K562 (cell line): ENCODE data around the gene FNBP1. TPM values are rescaled to one million over a fixed set of nuclear protein-coding genes. Genes with fewer than 3 reads are reported as not detected.

Experiments used
- CHD4 ChIP-seq: fragments of 200-600 bp; sonication (generic); IDR thresholded peaks from 3 replicates; pipeline ENCODE4 v1.6.1; 2012; ENCODE audit warnings: low read depth, mild to moderate bottlenecking, mixed read lengths, low read length, inconsistent platforms; ENCODE audit not compliant: insufficient read depth, insufficient replicate concordance, poor library complexity, severe bottlenecking
- GATAD2B ChIP-seq: fragments of 450-650 bp; IDR thresholded peaks from 2 replicates; pipeline ENCODE4 v1.6.1; 2017; ENCODE audit warnings: mild to moderate bottlenecking, borderline replicate concordance
- GTF2E2 ChIP-seq: fragments of 200-800 bp; sonication (Bioruptor generic); IDR thresholded peaks from 2 replicates; pipeline ENCODE4 v1.6.1; 2016; ENCODE audit warnings: missing genetic modification characterization, missing compliant biosample characterization
- HOMEZ ChIP-seq: fragments of 250-450 bp; sonication (Bioruptor Pico); IDR thresholded peaks from 2 replicates; pipeline ENCODE4 v1.4.0; 2020; ENCODE audit warnings: mild to moderate bottlenecking, moderate library complexity
- KHSRP ChIP-seq: fragments of 450-650 bp; IDR thresholded peaks from 2 replicates; pipeline ENCODE4 v1.6.1; 2017
- MED1 ChIP-seq: sonication (generic); formaldehyde crosslinking; IDR thresholded peaks from 2 replicates; pipeline ENCODE4 v1.8.1; 2023; ENCODE audit warnings: missing genetic modification reagents, borderline replicate concordance
- MEF2D ChIP-seq: conservative IDR thresholded peaks from 2 replicates; pipeline ENCODE4 v1.6.1; 2016; ENCODE audit warnings: low read depth, missing genetic modification characterization, missing compliant biosample characterization
- MNT ChIP-seq, 2 experiments: fragments of 450-650 bp; conservative IDR thresholded peaks; 2 replicates each; pipeline ENCODE4 v1.6.1; 2017; ENCODE audit warnings: mild to moderate bottlenecking in 2 of 2, moderate library complexity in 2 of 2
- SAFB ChIP-seq: fragments of 200-400 bp; formaldehyde crosslinking; IDR thresholded peaks from 2 replicates; pipeline ENCODE4 v1.6.1; 2017; ENCODE audit warnings: low read depth, low read length, borderline replicate concordance
- USF2 ChIP-seq: sonication (generic); formaldehyde crosslinking; IDR thresholded peaks from 2 replicates; pipeline ENCODE4 v1.5.0; 2020; ENCODE audit warnings: missing genetic modification reagents
- ZNF551 ChIP-seq: fragments of 250-450 bp; sonication (Bioruptor Pico); IDR thresholded peaks from 2 replicates; pipeline ENCODE4 v1.5.0; 2021; ENCODE audit warnings: mild to moderate bottlenecking, moderate library complexity
- ZNF609 ChIP-seq: sonication (generic); formaldehyde crosslinking; IDR thresholded peaks from 2 replicates; pipeline ENCODE4 v1.8.1; 2023; ENCODE audit warnings: missing genetic modification reagents, mild to moderate bottlenecking, borderline replicate concordance
- ZNF655 ChIP-seq: fragments of 250-450 bp; sonication (Bioruptor Pico); IDR thresholded peaks from 2 replicates; pipeline ENCODE4 v1.5.0; 2021
- polyA plus RNA-seq, 8 experiments: library from polyadenylated mRNA; depleted of rRNA in 4 of 8; stranded (reverse) in 5 of 8; unstranded in 3 of 8; fragments of >200 nt; fragmentation: Nextera tagmentation in 2 of 8; fragmentation: Illumina TruSeq in 1 of 8; extraction: Ambion mirVana in 2 of 8; extraction: Trizol in 1 of 8; gene quantifications; 2 replicates each; pipeline versions ENCODE4 v1.2.1 to v1.2.3, GENCODE V29; 2011 to 2014; ENCODE audit warnings: inconsistent platforms in 1 of 8, missing spikeins in 1 of 8
- total RNA-seq, 7 experiments: library from RNA; depleted of rRNA in 6 of 7; stranded (reverse); fragments of >200 nt in 6 of 7; fragmentation: Illumina TruSeq in 2 of 7; extraction: Trizol in 2 of 7; gene quantifications; 2 replicates each; pipeline versions ENCODE4 v1.2.1 to v1.2.3, GENCODE V29; 2011 to 2021; ENCODE audit warnings: low replicate concordance in 1 of 7

Gene FNBP1
- total and polyA plus RNA-seq, 9 of the 15 experiments (the other 6 are each of a cell fraction or from before 2014, with no cell fraction given): 1.8 to 14.9 (median 7.6) TPM

- TF ChIP-seq ZNF609 (CRISPR knock-in tag): no peak
- no peak for TF ChIP-seq ZNF551 (CRISPR knock-in tag)
- no peak for TF ChIP-seq KHSRP
- TF ChIP-seq GATAD2B: no peak
- no peak for TF ChIP-seq MNT (conservative IDR thresholded peaks at IDR 0.05)
- TF ChIP-seq CHD4: no peak
- no peak for TF ChIP-seq MED1 (CRISPR knock-in tag)
- no peak for TF ChIP-seq SAFB
- no peak for TF ChIP-seq GTF2E2 (tag)
- no peak for TF ChIP-seq USF2 (CRISPR knock-in tag)
- no peak for TF ChIP-seq MEF2D (tag)
- no peak for TF ChIP-seq ZNF655 (CRISPR knock-in tag)
- no peak for TF ChIP-seq HOMEZ
These were observed 134.1 kb downstream of the FNBP1 start (continued) for GRCh38 chr9:129908906-129909305.
